Measurements from ENCODE around the gene PLK5.

The PLK5 gene

GRCh38 chr19:1575323-1576241 is 51.7 kb downstream of the PLK5 start:
- Histone ChIP-seq H3K4me1 (ENCODE audit: insufficient read depth, poor library complexity, severe bottlenecking) (no peaks in the 10 kb centered on the region), H3K36me3 (ENCODE audit: low read depth) (peaks cover 7% of the 10 kb centered on the region; the same call in 1 of the 2 replicates), H3K9me3 (ENCODE audit: severe bottlenecking) (no peaks in the 10 kb centered on the region), H3K4me3 (ENCODE audit: severe bottlenecking) (no peak overlapping the region), H3K27ac (ENCODE audit: poor library complexity, severe bottlenecking) (no peak overlapping the region), H3K27me3 (ENCODE audit: insufficient read depth, poor library complexity, severe bottlenecking) (no peaks in the 10 kb centered on the region)
- no peak for TF ChIP-seq CTCF (IDR thresholded peaks at IDR 0.05; ENCODE audit: poor library complexity, severe bottlenecking)
- DNase-seq (ENCODE audit: low spot score): no peak
- no peak for ATAC-seq (ENCODE audit: low read depth)

DNA sequence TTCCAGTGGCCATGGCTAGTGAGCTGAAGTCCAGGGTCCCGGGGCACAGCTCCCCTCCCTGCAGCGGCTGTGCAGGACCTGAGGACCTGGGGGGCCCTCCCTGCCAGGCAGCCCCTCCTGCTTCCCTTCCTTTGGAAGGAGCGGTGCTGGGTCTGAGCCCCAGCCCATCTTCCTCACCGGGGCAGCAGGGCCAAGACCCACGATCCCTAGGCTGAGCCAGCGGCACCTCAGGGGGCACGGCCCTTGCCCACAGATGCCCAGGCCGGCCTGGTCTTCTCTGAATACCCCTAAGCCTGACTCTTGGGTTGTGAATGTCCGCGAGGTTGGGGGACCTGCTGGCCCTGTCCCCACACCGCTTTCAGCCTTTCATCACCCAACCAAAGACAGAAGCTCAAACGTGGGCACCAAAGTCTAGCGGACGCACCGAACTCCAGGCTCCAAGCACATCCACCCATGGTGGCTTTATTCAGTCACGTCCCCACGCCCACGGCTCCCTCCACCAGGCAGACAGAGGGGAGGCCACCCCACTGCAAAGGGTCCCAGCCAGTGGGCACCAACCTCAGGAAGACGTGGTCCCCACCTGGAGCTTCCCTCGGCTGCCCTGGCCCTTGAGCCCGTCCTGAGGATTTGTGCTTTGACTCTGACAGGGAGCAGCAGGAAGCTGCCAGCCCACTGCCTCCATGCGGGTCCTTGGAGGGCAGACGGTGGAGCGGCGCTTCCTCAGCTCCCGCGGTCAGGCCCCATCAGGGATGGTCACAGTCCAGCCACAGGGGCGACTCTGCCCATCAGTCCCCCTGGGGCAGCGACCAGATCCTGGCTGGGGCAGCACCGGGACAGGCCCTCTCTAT is 52.6 kb downstream of the PLK5 start:
- ATAC-seq (ENCODE audit: low read depth): no peak
- no peak for TF ChIP-seq CTCF (IDR thresholded peaks at IDR 0.05; ENCODE audit: poor library complexity, severe bottlenecking)
- Histone ChIP-seq H3K36me3 (ENCODE audit: low read depth) (peaks cover 16% of the 10 kb centered on the region; the same call in 1 of the 2 replicates), H3K4me1 (ENCODE audit: insufficient read depth, poor library complexity, severe bottlenecking) (no peaks in the 10 kb centered on the region), H3K4me3 (ENCODE audit: severe bottlenecking) (no peak overlapping the region), H3K27me3 (ENCODE audit: insufficient read depth, poor library complexity, severe bottlenecking) (no peaks in the 10 kb centered on the region), H3K27ac (ENCODE audit: poor library complexity, severe bottlenecking) (no peak overlapping the region), H3K9me3 (ENCODE audit: severe bottlenecking) (no peaks in the 10 kb centered on the region)
- DNase-seq (ENCODE audit: low spot score): no peak

DNA sequence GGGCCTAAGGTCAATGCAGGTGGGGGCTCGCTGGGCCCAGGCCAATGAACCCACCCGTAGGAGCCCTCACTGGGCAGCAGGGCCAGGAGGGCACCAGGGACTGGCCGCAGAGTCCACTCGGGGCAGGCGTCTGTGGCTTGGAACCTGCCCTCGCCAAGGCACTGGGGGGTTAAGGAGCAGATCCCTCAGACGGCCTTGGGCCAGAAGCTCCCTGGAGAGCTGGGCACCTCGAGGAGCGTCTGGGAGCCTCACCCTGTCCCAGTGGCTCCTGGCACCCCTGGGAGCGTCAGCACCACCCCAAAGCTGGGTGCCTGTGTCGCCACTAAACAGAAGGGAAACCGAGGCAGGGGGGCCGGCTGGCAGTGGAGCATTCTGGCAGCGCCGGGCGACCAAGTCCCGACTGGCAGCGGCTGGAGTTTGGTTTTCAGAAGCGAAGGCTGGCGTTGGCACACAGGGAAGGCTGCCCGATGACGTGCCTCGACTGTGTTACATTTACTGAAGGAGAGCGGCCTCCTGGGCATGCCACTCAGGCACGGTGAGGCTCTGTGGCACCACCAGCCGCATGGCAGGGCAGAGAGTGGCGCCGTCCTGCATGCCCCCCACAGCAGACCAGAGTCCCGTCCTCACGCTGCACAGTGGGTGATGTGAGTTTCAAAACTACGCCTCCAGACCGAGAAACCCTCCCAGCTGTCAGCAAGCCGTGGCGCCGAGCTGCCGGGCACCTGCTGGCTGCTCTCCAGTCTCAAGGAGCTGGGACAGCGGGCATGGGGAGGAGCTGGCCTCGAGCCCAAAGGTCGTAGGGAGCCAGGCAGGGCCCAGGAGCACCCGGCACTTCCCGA is 53.4 kb downstream of the PLK5 start:
- ATAC-seq (ENCODE audit: low read depth): no peak
- no peak for TF ChIP-seq CTCF (IDR thresholded peaks at IDR 0.05; ENCODE audit: poor library complexity, severe bottlenecking)
- H3K27me3 ChIP-seq (ENCODE audit: insufficient read depth, poor library complexity, severe bottlenecking): no peaks in the 10 kb centered on the region
- no peaks in the 10 kb centered on the region for H3K4me1 ChIP-seq (ENCODE audit: insufficient read depth, poor library complexity, severe bottlenecking)
- no peak for DNase-seq (ENCODE audit: low spot score)
- H3K36me3 ChIP-seq (ENCODE audit: low read depth): peaks cover 21% of the 10 kb centered on the region
- no peaks in the 10 kb centered on the region for H3K9me3 ChIP-seq (ENCODE audit: severe bottlenecking)
- H3K4me3 ChIP-seq (ENCODE audit: severe bottlenecking): no peak overlapping the region
- H3K27ac ChIP-seq (ENCODE audit: poor library complexity, severe bottlenecking): no peak overlapping the region

- Histone ChIP-seq H3K36me3 (ENCODE audit: low read depth) (peaks cover 28% of the 10 kb centered on the region), H3K4me3 (ENCODE audit: severe bottlenecking) (no peak overlapping the region), H3K27me3 (ENCODE audit: insufficient read depth, poor library complexity, severe bottlenecking) (no peaks in the 10 kb centered on the region), H3K9me3 (ENCODE audit: severe bottlenecking) (no peaks in the 10 kb centered on the region), H3K4me1 (ENCODE audit: insufficient read depth, poor library complexity, severe bottlenecking) (no peaks in the 10 kb centered on the region), H3K27ac (ENCODE audit: poor library complexity, severe bottlenecking) (no peak overlapping the region)
- DNase-seq (ENCODE audit: low spot score): no peak
- TF ChIP-seq CTCF (IDR thresholded peaks at IDR 0.05; ENCODE audit: poor library complexity, severe bottlenecking): no peak
- no peak for ATAC-seq (ENCODE audit: low read depth)
Observed at GRCh38 chr19:1577929-1578618, 54.2 kb downstream of the PLK5 start.
